GM21717 (cell line): ENCODE data around the gene ZFAND6.

Experiments used
- ATAC-seq: cut with Tn5 transposase; IDR thresholded peaks from one replicate; pipeline ENCODE4 v1.9.1; 2021; ENCODE audit warnings: mild to moderate bottlenecking, moderate library complexity; ENCODE audit not compliant: unreplicated experiment

Gene ZFAND6

DNA sequence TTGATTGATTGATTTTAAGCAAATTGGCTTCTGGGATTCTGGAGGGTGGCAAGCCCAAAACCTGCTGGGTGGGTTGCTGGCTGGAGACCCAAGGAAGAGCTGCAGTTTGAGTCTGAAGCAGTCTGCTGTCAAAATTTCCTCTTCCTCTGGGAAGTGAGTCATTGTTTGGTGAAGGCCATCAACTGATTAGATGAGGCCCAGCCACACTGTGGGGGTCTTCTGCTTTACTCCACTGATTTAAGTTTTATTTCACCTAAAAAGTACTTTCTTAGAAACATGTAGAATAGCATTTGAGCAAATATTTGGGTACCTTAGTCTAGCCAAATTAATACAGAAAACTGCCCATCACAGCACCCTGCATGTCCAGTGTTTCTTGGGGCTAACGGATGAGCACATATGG, 127.1 kb downstream of the ZFAND6 start:
- no peak for ATAC-seq
